Endothelial cell of umbilical vein (primary cell): ENCODE results near the gene SLFN12. TPM values are rescaled to one million over a fixed set of nuclear protein-coding genes. Genes with fewer than 3 reads are reported as not detected.

ENCODE experiments used
- BruUV-seq: library from RNA; stranded (reverse); fragments of 400-500 nt; replicated peaks from 2 replicates; lab custom pipeline; 2021; lab: Mats Ljungman, UMichigan
- CTCF ChIA-PET: fragments of 300-600, 350-600 bp; sonication (Branson Sonifier 250); formaldehyde crosslinking; loops from one replicate; lab custom pipeline; 2021; ENCODE audit warnings: antibody characterized with exemption, inconsistent platforms; lab: Charles Lee
- POLR2A ChIA-PET: fragments of 300-600, 350-600 bp; sonication (Branson Sonifier 250); formaldehyde crosslinking; loops from one replicate; lab custom pipeline; 2021; ENCODE audit warnings: antibody characterized with exemption, inconsistent platforms; lab: Charles Lee
- DNase-seq: peaks from one replicate; pipeline ENCODE4 v3.0.0-alpha.2; 2011; ENCODE audit warnings: low read depth, low spot score
- FAIRE-seq: peaks from 2 replicates; lab custom pipeline; 2011; peaks lifted over from hg19 to GRCh38; lab: Jason Lieb, UNC
- H2AFZ ChIP-seq: 2 replicates; pipeline ENCODE4 v1.6.0; 2012; ENCODE audit warnings: low read depth, low read length, control low read depth, inconsistent platforms
- H3K27ac ChIP-seq: 2 replicates; pipeline ENCODE4 v1.5.1; 2011; ENCODE audit warnings: low read depth, mild to moderate bottlenecking, control low read depth, low read length, moderate library complexity; ENCODE audit not compliant: insufficient read depth
- H3K27me3 ChIP-seq, 2 experiments: 2 replicates each; pipeline versions ENCODE4 v1.6.0 to v1.6.1; 2011; ENCODE audit warnings: low read length in 2 of 2, mixed read lengths in 1 of 2; ENCODE audit not compliant: control insufficient read depth in 2 of 2, insufficient read depth in 2 of 2
- H3K36me3 ChIP-seq, 2 experiments: 2 replicates in 1 of 2; 3 replicates in 1 of 2; pipeline ENCODE4 v1.5.1; 2011; ENCODE audit warnings: low read length in 2 of 2, mild to moderate bottlenecking in 1 of 2, moderate library complexity in 1 of 2; ENCODE audit not compliant: control insufficient read depth in 2 of 2, insufficient read depth in 2 of 2; ENCODE audit errors: extremely low read depth in 1 of 2
- H3K4me1 ChIP-seq: 3 replicates; pipeline ENCODE4 v1.5.1; 2011; ENCODE audit warnings: mild to moderate bottlenecking, low read length; ENCODE audit not compliant: control insufficient read depth, insufficient read depth; ENCODE audit errors: extremely low read depth
- H3K4me2 ChIP-seq: 2 replicates; pipeline ENCODE4 v1.6.1; 2011; ENCODE audit warnings: low read length, control low read depth, mixed read lengths; ENCODE audit not compliant: insufficient read depth
- H3K4me3 ChIP-seq, 3 experiments: fragments of 200-600 bp in 1 of 3; sonication (generic), shearing (Covaris generic) in 1 of 3; replicated peaks in 1 of 3; 2 replicates each; pipeline ENCODE4 v1.5.1; 2011 to 2016; ENCODE audit warnings: control low read depth in 3 of 3, low read length in 3 of 3, mild to moderate bottlenecking in 2 of 3, inconsistent platforms in 1 of 3, low read depth in 1 of 3, moderate library complexity in 1 of 3; ENCODE audit not compliant: insufficient read depth in 1 of 3
- H3K79me2 ChIP-seq: 2 replicates; pipeline ENCODE4 v1.6.0; 2012; ENCODE audit warnings: low read length, inconsistent platforms; ENCODE audit not compliant: control insufficient read depth, insufficient read depth
- H3K9ac ChIP-seq: replicated peaks from 2 replicates; pipeline ENCODE3; 2011; ENCODE audit warnings: low read length, control low read depth; ENCODE audit not compliant: insufficient read depth; ENCODE audit errors: extremely low read depth
- H3K9me1 ChIP-seq: replicated peaks from 3 replicates; pipeline ENCODE4 v1.6.0; 2011; ENCODE audit warnings: mild to moderate bottlenecking, low read length; ENCODE audit not compliant: control insufficient read depth, insufficient read depth; ENCODE audit errors: extremely low read depth
- H3K9me3 ChIP-seq: replicated peaks from 2 replicates; pipeline ENCODE4 v1.5.1; 2012; ENCODE audit warnings: low read length, inconsistent platforms; ENCODE audit not compliant: control insufficient read depth, insufficient read depth
- H4K20me1 ChIP-seq: replicated peaks from 2 replicates; pipeline ENCODE3; 2011; ENCODE audit warnings: mild to moderate bottlenecking, low read length; ENCODE audit not compliant: control insufficient read depth, insufficient read depth; ENCODE audit errors: extremely low read depth
- EZH2 ChIP-seq: IDR thresholded peaks from 2 replicates; pipeline ENCODE4 v1.6.1; 2012; ENCODE audit warnings: borderline replicate concordance, low read depth, mild to moderate bottlenecking, moderate library complexity, low read length, inconsistent platforms; ENCODE audit not compliant: severe bottlenecking
- FOS ChIP-seq: IDR thresholded peaks from 2 replicates; pipeline ENCODE4 v1.6.1; 2011; ENCODE audit warnings: mild to moderate bottlenecking, low read length, moderate library complexity, borderline replicate concordance; ENCODE audit not compliant: insufficient read depth
- GATA2 ChIP-seq: IDR thresholded peaks from 2 replicates; pipeline ENCODE4 v1.7.0; 2011; ENCODE audit warnings: low read depth, mild to moderate bottlenecking, moderate library complexity, mixed read lengths, low read length; ENCODE audit not compliant: insufficient read length, insufficient read depth
- JUN ChIP-seq: IDR thresholded peaks from 2 replicates; pipeline ENCODE4 v1.6.1; 2011; ENCODE audit warnings: borderline replicate concordance, low read depth; ENCODE audit not compliant: insufficient read length, insufficient read depth
- MYC ChIP-seq: IDR thresholded peaks from one replicate; pipeline ENCODE4 v1.6.1; 2011; ENCODE audit warnings: mild to moderate bottlenecking, low read depth, low read length
- POLR2A ChIP-seq: IDR thresholded peaks from 2 replicates; pipeline ENCODE4 v1.6.1; 2012; ENCODE audit warnings: low read depth, mild to moderate bottlenecking, control low read depth, low read length
- POLR2AphosphoS5 ChIP-seq: IDR thresholded peaks from 2 replicates; pipeline ENCODE4 v1.6.1; 2012; ENCODE audit warnings: low read depth, mild to moderate bottlenecking, control low read depth, low read length, moderate library complexity; ENCODE audit not compliant: insufficient read depth
- dilution Hi-C: fragments of 300-500 bp; cut with MboI; formaldehyde crosslinking; loops from one replicate; pipeline ENCODE4 v1.15.0; 2019; ENCODE audit warnings: low sequenced_read_pairs; ENCODE audit not compliant: extremely low pct_ligation_motif_present
- intact Hi-C: fragments of 100-400 bp; cut with micrococcal nuclease; formaldehyde crosslinking; loops from one replicate; pipeline ENCODE4 v1.10.0; 2022
- polyA plus RNA-seq, 4 experiments: library from polyadenylated mRNA; depleted of rRNA in 3 of 4; stranded (reverse) in 3 of 4; unstranded in 1 of 4; fragments of >200 nt; gene quantifications; 2 replicates each; pipeline versions ENCODE4 v1.2.1 to v1.2.3, GENCODE V29; 2011 to 2012; ENCODE audit warnings: missing spikeins in 1 of 4
- total RNA-seq: library from RNA; stranded (reverse); gene quantifications from 2 replicates; pipeline ENCODE4 v1.2.3, GENCODE V29; 2021
- TF ChIP-seq, protein P1 (sequence below): IDR thresholded peaks from 2 replicates; pipeline ENCODE4 v1.6.1; 2011; ENCODE audit not compliant: insufficient read depth, insufficient read length
- TF ChIP-seq, protein P2 (sequence below), 2 donors: IDR thresholded peaks; 1 replicate in 1 of 2; 2 replicates in 1 of 2; pipeline ENCODE4 v1.5.1; 2011; ENCODE audit warnings: low read length in 2 of 2, mild to moderate bottlenecking in 2 of 2, moderate library complexity in 2 of 2, control low read depth in 1 of 2, inconsistent platforms in 1 of 2, low read depth in 1 of 2; ENCODE audit not compliant: insufficient read depth in 1 of 2; ENCODE audit errors: extremely low read depth in 1 of 2

The SLFN12 gene
- total and polyA plus RNA-seq, 2 donors (not counting 3 experiments of a cell fraction or from before 2014, with no cell fraction given): 17.8 to 42.6 TPM

DNA sequence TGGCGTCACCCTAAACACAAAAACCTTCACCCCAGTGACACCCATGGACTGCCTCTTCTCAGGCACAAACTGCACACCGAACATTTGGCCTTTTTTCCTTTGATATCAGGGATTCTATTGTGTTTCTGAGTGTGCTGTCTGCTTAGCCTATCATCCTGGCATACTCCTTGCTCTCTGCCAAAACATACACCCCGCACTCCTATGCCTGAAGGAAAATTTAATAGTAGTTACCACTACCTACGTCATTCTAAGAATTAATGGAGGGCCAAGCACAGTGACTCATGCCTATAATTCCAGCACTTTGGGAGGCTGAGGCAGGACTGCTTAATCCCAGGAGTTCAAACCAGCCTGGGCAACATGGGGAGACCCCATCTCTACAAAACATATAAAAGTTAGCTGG lies 36.2 kb upstream of the SLFN12 start:
- ChIA-PET POLR2A (no interaction called here), CTCF (no interaction called here)
- no peaks in the 10 kb centered on the region for H3K9me1 ChIP-seq
- H4K20me1 ChIP-seq: no peaks in the 10 kb centered on the region
- no peak overlapping the region for H2AFZ ChIP-seq
- peaks cover 11 to 12% of the 10 kb centered on the region in 2 experiments for H3K27me3 ChIP-seq
- TF ChIP-seq, protein P1, sequence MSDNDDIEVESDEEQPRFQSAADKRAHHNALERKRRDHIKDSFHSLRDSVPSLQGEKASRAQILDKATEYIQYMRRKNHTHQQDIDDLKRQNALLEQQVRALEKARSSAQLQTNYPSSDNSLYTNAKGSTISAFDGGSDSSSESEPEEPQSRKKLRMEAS: no peak
- no peak for TF ChIP-seq JUN
- no peak for TF ChIP-seq GATA2
- TF ChIP-seq POLR2A: no peak
- no peak for TF ChIP-seq MYC
- TF ChIP-seq, protein P2, sequence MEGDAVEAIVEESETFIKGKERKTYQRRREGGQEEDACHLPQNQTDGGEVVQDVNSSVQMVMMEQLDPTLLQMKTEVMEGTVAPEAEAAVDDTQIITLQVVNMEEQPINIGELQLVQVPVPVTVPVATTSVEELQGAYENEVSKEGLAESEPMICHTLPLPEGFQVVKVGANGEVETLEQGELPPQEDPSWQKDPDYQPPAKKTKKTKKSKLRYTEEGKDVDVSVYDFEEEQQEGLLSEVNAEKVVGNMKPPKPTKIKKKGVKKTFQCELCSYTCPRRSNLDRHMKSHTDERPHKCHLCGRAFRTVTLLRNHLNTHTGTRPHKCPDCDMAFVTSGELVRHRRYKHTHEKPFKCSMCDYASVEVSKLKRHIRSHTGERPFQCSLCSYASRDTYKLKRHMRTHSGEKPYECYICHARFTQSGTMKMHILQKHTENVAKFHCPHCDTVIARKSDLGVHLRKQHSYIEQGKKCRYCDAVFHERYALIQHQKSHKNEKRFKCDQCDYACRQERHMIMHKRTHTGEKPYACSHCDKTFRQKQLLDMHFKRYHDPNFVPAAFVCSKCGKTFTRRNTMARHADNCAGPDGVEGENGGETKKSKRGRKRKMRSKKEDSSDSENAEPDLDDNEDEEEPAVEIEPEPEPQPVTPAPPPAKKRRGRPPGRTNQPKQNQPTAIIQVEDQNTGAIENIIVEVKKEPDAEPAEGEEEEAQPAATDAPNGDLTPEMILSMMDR (IDR thresholded peaks at IDR 0.05; ENCODE audit: extremely low read depth in 1 of 2, insufficient read depth in 1 of 2, low read depth in 1 of 2, low read length in 2 of 2): no peak
- no peak for TF ChIP-seq EZH2
- TF ChIP-seq FOS: no peak
- no peak for TF ChIP-seq POLR2AphosphoS5
- no peaks in the 10 kb centered on the region for H3K9me3 ChIP-seq
- dilution Hi-C loops: no loop called here
- no peaks in the 10 kb centered on the region for H3K4me1 ChIP-seq
- intact Hi-C loops: no loop called here
- FAIRE-seq (no peak), DNase-seq (no peak)
- H3K9ac ChIP-seq: no peak overlapping the region
- H3K36me3 ChIP-seq: no peaks in the 10 kb centered on the region
- H3K79me2 ChIP-seq: no peaks in the 10 kb centered on the region
- no peak overlapping the region for H3K27ac ChIP-seq
- BruUV-seq: no TSS peak
- H3K4me3 ChIP-seq: no peak overlapping the region
- H3K4me2 ChIP-seq: no peak overlapping the region
